DMS53 treated with DMSO at 0.1 percent for 48 hours (cell line): ENCODE results near the gene CDC42BPG.

ENCODE experiments used
- DNase-seq: peaks from one replicate; lab custom pipeline; 2025; ENCODE audit not compliant: unreplicated experiment; lab: John Stamatoyannopoulos, UW

The CDC42BPG gene

DNA sequence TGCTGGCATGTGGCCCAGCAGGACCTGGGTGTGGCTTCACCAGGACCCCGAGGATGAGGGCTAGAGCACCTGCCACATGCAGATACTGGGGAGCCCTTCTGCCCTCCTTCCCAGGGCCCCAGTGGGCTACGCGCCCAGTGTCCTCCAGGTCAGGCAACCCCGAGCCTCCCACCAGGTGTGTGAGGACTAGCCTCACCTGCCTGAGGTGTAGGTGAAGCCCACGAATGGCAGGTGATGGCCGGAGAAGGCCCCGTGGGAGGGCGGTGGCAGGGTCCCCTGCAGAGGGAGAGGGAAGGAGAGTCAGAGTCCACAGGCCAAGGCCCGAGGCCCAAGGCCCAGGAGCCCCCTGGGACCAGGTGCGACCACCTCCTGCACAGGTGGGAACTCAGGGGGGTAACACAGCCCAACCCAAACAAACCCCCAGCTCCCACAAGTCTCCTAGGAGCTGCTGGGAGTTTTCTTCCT, 6.5 kb downstream of the CDC42BPG start:
- no peak for DNase-seq

- DNase-seq = no peak
Observed at GRCh38 chr11:64836448-64837072, 7.9 kb downstream of the CDC42BPG start.

DNA sequence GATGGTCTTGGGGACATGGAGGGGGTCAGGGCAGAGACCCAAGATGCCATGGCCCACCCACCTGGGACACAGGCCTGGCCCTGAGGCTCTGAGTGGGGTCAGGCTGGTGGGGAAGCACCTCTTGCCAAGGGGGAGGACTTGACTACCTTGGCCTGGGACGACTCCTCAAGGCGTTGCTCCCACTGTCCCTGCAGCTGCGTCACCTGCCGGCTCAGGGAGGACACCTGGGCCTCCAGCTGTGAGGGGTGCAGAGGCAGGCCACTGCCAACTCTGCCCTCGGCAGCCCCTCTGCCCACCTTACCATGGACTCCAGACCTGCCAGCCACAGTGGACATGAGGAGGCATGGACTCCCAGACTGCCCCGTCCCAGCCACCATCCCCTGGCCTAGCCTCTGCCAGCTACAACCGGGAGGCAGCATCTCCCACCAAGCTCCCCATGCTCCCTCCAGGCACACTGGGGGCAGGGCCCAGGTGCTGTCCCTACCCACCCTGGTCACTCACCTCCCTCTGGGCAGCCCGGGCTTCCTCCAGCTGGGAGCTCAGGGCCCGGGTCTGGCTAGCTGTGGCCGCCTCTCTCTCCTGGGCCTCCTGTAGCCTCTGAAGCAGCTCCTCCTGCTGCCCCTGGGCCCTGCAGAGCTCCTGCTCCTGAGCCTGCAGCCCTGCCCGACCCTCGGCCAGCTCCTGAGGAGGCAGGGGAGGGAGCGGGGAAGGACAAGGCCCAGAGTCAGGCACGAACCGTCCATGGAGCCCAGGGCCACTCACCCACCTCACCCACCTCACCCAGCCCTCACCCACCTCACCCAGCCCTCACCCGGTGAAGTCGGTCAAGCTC, 8.6 kb downstream of the CDC42BPG start:
- DNase-seq = no peak

- DNase-seq = peak; percentile 51
Observed at GRCh38 chr11:64834723-64835615, 9.5 kb downstream of the CDC42BPG start.

DNA sequence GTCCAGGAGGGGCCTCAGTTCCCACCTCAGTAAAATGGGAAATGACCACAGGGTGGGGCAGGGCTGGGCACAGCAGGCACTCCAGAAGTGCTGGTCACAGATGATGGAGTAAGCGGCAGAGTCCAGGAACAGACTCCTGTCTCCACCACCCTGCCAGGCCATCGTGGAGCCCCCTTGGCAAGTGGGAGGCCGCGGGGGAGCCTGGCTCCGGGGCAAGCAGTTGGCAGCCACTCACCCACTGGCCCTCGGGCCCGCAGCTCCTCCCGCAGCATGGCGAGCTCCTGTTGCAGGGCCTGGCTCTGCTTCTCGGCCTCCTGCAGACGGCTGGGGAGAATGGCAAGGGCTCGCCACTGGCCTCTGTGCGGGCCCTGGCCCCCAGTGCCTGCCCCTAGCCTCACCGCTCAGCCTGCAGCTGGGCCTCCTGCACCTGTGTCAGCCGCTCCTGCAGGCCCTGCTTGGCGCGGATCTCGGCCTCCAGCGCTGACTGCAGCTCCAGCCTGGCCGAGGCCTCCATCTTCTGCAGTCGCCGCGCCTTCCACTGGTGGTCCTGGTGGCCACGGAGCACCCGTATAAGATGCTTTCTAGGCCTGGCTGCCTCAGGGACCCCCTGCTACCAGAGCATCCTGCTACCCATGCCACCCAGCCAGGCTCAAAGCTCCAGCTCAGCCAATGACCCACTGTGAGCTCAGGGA, 10.3 kb downstream of the CDC42BPG start:
- no peak for DNase-seq

DNA sequence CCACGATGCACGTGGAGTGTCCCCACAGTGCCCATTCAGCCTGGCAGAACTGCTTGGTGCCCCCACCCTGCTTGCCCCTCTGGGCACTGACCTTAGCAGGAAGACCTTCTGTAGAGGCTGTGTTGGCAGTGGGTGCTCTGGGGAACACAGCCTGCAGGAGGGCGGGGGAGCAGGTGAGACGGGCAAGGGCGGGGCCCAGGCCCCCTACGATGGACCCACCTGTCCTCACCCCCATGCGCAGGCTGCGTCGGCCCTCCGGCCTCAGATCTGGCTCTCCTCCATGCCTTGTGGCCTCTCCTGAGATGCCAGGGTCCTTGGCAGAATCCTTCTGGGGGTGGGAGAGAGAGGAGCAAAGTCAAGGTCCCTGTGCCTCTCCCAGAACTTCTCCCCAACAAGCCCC, 10.9 kb downstream of the CDC42BPG start:
- no peak for DNase-seq

DNA sequence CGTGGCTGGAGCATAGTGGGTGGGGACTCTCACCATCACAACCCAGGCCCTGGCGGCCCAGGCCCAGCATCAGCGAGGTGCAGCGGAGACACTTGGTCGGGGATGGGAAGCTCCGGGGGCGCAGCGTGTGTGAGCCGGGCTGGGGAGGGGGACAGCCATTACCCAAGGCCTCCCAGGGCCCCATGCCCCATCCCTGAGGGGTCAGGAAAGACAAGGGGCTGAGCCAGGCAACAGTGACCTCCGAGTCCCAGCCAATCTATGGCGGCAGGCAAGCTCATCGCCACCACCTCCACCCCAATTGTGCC, 11.3 kb downstream of the CDC42BPG start:
- no peak for DNase-seq

GRCh38 chr11:64832467-64833197, 11.8 kb downstream of the CDC42BPG start:
- DNase-seq = no peak

DNA sequence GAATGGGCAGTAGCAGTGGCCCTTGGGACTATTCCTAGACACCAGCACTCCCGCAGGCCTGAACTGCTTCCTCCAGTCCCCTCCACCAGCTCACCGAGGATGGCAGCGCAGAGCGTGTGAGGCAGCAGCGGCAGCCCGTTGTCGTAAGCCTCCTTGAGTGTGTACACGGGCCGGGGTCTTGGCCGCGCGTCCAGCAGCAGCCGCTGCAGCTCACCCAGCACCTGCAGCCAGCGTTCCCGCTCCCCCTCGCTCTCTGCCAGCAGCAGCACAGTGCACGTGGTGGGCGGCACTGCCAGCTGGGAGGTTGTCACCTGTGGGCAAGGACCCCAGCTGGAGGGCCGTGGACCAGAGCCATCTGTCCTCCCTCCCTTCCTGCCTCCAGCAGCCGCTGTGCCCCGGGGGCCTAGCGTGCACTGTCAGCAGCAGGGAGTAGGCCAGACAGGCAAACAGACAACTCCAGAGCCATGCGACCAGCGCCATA, 13.0 kb downstream of the CDC42BPG start:
- no peak for DNase-seq

DNA sequence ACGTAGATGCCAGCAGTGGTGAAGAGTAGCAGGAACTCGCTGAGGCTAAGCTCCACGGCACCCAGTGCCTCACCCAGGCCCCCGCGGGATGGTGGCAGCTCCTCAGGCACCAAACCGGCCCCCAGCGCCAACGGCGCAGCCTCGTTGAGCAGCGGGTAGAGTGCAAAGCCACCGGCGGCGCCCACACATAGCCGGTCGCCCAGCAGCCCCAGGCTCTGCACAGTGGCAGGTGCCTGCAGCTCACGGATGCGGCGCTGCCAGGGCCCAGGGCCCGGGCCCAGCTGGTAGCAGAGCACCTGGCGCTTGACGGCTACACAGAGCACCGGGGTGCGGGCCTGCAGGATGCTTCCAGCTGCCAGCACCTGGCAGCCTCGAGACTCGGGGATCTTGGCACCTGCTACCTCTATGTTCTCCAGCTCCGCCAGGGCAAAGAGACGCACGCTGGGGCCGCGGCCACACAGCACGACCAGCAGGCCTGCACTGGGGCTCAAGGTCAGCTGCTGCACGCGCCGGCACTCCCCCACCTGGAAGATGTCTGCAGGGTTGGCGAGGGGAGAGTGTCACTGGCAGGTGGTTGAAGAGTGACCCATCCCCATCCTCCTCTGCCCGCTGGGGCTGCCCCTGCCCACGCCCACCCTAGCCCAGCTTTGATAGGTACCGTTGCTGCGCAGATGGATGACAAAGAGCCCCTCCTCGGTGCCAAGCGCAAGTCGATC, 14.8 kb downstream of the CDC42BPG start:
- DNase-seq = no peak

DNA sequence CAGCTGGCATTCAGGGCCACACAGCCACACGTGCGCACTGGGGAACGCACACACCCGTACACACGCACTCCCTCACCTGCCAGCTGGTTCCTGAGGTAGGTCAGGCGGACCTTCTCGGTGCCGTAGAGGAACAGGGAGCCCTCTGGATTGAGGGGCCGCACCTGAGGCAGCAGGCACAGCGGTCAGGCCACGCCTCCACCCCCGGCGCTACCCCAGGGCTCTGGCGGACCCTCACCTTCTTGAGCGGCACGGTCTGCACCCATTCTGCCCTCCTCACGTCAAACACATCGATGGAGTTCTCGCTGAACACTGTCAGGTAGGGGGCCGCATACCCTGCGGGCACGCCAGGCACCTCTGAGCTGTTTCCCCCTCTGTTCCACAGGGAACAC, 17.0 kb downstream of the CDC42BPG start:
- DNase-seq = no peak

- DNase-seq = no peak
Observed at GRCh38 chr11:64826578-64827450, 17.6 kb downstream of the CDC42BPG start.

GRCh38 chr11:64826062-64826461, 18.4 kb downstream of the CDC42BPG start:
- no peak for DNase-seq

GRCh38 chr11:64823568-64824119, 20.8 kb downstream of the CDC42BPG start:
- no peak for DNase-seq

GRCh38 chr11:64817476-64817875, 27.0 kb downstream of the CDC42BPG start:
- no peak for DNase-seq

DNA sequence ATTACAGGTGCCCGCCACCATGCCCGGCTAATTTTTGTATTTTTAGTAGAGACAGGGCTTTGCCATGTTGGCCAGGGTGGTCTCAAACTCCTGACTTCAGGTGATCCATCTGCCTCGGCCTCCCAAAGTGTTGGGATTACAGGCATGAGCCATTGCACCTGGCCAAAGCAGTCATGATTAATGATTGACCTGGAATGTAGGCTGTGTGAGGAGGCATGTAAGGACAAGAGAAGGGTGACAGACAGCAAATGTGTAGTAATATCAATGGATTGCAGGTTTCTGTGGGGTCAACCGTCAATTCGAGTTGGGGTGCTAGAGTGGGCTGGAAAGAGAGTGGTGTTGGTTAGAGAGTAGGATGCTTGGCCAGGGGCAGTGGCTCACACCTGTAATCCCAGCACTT, 29.0 kb downstream of the CDC42BPG start:
- peak; percentile 0 for DNase-seq

DNA sequence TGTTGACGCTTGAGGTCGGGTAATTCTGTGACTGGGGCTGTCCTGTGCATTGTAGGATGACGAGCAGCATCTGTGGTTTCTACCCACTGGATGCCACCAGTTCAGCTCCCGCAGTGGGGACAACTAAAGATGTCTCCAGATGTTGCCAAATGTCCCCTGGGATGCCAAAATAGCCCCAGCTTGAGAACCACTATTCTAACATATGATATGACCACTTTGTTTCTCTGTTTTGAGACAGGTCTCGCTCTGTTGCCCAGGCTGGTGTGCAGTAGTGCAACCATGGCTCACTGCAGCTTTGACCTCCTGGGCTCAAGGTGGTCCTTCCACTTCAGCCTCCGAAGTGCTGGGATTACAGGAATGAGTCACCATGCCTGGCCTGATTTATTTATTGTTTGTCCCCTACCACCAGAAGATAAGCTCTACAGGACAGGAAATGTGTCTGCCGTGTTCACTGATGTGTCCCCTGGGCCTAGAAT, 29.7 kb downstream of the CDC42BPG start:
- peak; percentile 21 for DNase-seq

DNA sequence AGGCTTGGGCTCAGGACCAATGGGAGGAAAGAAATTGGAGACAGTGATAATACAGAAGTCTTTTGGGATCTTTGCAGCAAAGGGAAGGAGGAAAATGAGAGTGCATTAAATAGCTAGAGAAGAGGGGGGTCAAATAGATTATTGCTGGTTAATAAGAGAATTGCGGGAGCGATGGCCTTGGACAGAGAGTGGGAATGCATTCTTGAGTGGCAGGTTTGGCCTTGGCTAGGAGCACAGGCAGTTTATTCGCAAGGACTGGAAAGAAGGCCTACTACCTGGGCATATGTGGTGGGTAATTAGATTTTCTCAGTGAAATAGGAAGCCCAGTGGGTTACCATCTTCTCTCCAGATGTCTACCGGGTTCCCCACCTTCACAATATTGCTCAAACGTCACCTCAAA, 30.6 kb downstream of the CDC42BPG start:
- DNase-seq = no peak
